Mesenchymal stem cell (in vitro differentiated cells and primary cell): ENCODE results near the gene ZNF74.
A peak's percentile ranks its signal among the peaks of the same experiment; 100 is the strongest.

Experiments
- DNase-seq: peaks from one replicate; pipeline ENCODE4 v3.0.0-alpha.2; 2013
- H2AFZ ChIP-seq: one replicate; pipeline ENCODE4 v1.6.1; 2013; ENCODE audit warnings: low read depth, mild to moderate bottlenecking, control low read depth, inconsistent platforms, low read length, moderate library complexity
- H2AK5ac ChIP-seq: 2 replicates; pipeline ENCODE4 v1.6.1; 2013; ENCODE audit warnings: low read length, moderate library complexity, mild to moderate bottlenecking, inconsistent platforms; ENCODE audit not compliant: severe bottlenecking
- H2BK120ac ChIP-seq: one replicate; pipeline ENCODE4 v1.6.1; 2013; ENCODE audit warnings: low read depth, mild to moderate bottlenecking, inconsistent platforms, low read length, moderate library complexity
- H2BK12ac ChIP-seq, 2 experiments: one replicate each; pipeline ENCODE4 v1.6.1; 2013; ENCODE audit warnings: inconsistent platforms in 2 of 2, low read length in 2 of 2, mild to moderate bottlenecking in 2 of 2, moderate library complexity in 2 of 2, control low read depth in 1 of 2
- H2BK15ac ChIP-seq: one replicate; pipeline ENCODE4 v1.6.1; 2013; ENCODE audit warnings: mild to moderate bottlenecking, low read depth, inconsistent platforms; ENCODE audit not compliant: poor library complexity, severe bottlenecking
- H2BK5ac ChIP-seq: 2 replicates; pipeline ENCODE4 v1.6.1; 2013; ENCODE audit warnings: low read depth, mild to moderate bottlenecking, low read length, control low read depth, inconsistent platforms; ENCODE audit not compliant: poor library complexity, severe bottlenecking
- H3K14ac ChIP-seq, 2 experiments: one replicate each; pipeline ENCODE4 v1.6.1; 2013; ENCODE audit warnings: inconsistent platforms in 2 of 2, low read length in 2 of 2, control low read depth in 1 of 2, mild to moderate bottlenecking in 1 of 2, moderate library complexity in 1 of 2
- H3K18ac ChIP-seq, 2 experiments: one replicate each; pipeline ENCODE4 v1.6.1; 2013; ENCODE audit warnings: inconsistent platforms in 2 of 2, low read length in 2 of 2, control low read depth in 1 of 2, low read depth in 1 of 2, mild to moderate bottlenecking in 1 of 2
- H3K23ac ChIP-seq, 2 experiments: one replicate each; pipeline ENCODE4 v1.6.1; 2013; ENCODE audit warnings: inconsistent platforms in 2 of 2, low read length in 2 of 2, mild to moderate bottlenecking in 2 of 2, moderate library complexity in 2 of 2, control low read depth in 1 of 2
- H3K27ac ChIP-seq: 2 replicates; pipeline ENCODE4 v1.5.1; 2013; ENCODE audit warnings: mild to moderate bottlenecking, moderate library complexity, low read length, control low read depth, inconsistent platforms; ENCODE audit not compliant: poor library complexity, severe bottlenecking
- H3K27me3 ChIP-seq, 2 experiments: 2 replicates each; pipeline versions ENCODE4 v1.6.1 to v1.7.0; 2013; ENCODE audit warnings: low read length in 2 of 2, mild to moderate bottlenecking in 2 of 2, moderate library complexity in 2 of 2, control low read depth in 1 of 2, inconsistent platforms in 1 of 2; ENCODE audit not compliant: control insufficient read depth in 1 of 2, insufficient read depth in 1 of 2
- H3K36me3 ChIP-seq, 2 experiments: 2 replicates each; pipeline versions ENCODE4 v1.6.1 to v1.7.0; 2013; ENCODE audit warnings: low read length in 2 of 2, control low read depth in 1 of 2, inconsistent platforms in 1 of 2, low read depth in 1 of 2, mild to moderate bottlenecking in 1 of 2; ENCODE audit not compliant: insufficient read depth in 2 of 2, control insufficient read depth in 1 of 2
- H3K4ac ChIP-seq, 2 experiments: one replicate each; pipeline ENCODE4 v1.6.1; 2013; ENCODE audit warnings: inconsistent platforms in 2 of 2, low read length in 2 of 2, mild to moderate bottlenecking in 2 of 2, moderate library complexity in 2 of 2, control low read depth in 1 of 2, low read depth in 1 of 2
- H3K4me1 ChIP-seq: 2 replicates; pipeline ENCODE4 v1.6.1; 2013; ENCODE audit warnings: low read depth, low read length, control low read depth; ENCODE audit not compliant: control insufficient read depth, insufficient read depth
- H3K4me2 ChIP-seq: 2 replicates; pipeline ENCODE4 v1.6.1; 2013; ENCODE audit warnings: low read length, mild to moderate bottlenecking, inconsistent platforms; ENCODE audit not compliant: poor library complexity, severe bottlenecking
- H3K4me3 ChIP-seq, 2 experiments: 2 replicates each; pipeline versions ENCODE4 v1.5.1 to v1.7.0; 2013; ENCODE audit warnings: low read length in 2 of 2, mild to moderate bottlenecking in 2 of 2, control low read depth in 1 of 2, low read depth in 1 of 2; ENCODE audit not compliant: insufficient read depth in 1 of 2
- H3K79me1 ChIP-seq: replicated peaks from 2 replicates; pipeline ENCODE4 v1.6.1; 2013; ENCODE audit warnings: mild to moderate bottlenecking, control low read depth, low read length, inconsistent platforms; ENCODE audit not compliant: poor library complexity, severe bottlenecking
- H3K9ac ChIP-seq: 2 replicates; pipeline ENCODE4 v1.7.0; 2013; ENCODE audit warnings: mild to moderate bottlenecking, low read length, moderate library complexity
- H3K9me3 ChIP-seq: 2 replicates; pipeline ENCODE4 v1.7.0; 2013; ENCODE audit warnings: mild to moderate bottlenecking, low read length; ENCODE audit not compliant: control insufficient read depth
- H4K8ac ChIP-seq: one replicate; pipeline ENCODE4 v1.6.1; 2013; ENCODE audit warnings: inconsistent platforms, mild to moderate bottlenecking, low read length, moderate library complexity
- H4K91ac ChIP-seq: one replicate; pipeline ENCODE4 v1.6.1; 2013; ENCODE audit warnings: mild to moderate bottlenecking, low read length, inconsistent platforms
- WGBS: methylation state at CpG from one replicate; pipeline ENCODE4 v1.1.7; 2013; ENCODE audit warnings: mixed read lengths; 5-methylcytosine and 5-hydroxymethylcytosine counted together

Gene ZNF74

DNA sequence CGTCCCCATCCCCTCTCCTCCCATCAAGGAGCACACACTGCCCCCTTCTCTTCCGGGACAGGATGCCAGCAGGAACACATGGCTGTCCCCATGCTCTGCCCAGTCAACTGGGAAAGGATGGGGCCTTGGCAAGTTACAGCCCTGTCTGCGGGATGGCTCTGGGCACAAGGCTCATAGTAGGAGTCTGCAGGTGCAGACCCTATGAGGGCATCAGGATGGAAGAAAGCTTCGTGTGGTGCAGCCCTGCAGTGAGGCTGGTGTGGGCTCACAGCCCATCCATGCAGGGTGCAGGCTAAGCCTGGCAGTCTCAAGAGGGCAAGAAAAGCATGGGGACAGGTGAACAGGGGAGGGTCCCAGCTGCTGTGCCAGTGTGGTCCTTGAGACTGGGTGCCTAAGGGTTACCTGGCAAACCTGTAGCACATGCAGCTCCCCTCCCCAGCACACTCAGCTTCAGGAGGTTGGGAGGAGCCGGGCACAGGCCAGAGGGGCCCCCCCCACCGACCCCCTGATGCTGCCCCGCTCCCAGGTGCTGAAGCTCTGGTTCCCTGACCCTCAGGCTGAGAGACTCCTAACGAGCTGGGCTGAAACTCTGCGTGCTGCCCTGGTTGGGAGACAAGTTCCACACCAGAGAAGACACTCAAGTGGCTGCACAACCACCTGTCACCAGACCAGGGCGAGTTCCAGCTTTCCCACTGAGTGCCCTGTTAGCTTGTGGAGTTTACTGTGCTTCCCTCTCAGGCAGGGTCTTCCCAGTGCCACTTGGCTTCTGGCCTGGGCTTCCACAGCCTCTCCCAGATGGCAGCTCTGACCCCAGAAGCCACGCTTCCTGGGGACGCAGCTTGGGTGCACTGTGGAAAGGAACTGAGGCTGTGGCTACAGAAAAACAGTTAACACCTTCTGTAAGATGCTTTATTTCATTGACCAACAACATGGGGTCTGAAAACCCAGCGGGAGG is 47.0 kb downstream of the ZNF74 start:
- Histone ChIP-seq H3K23ac (no peak overlapping the region), H2BK12ac (no peak overlapping the region), H3K27me3 (no peaks in the 10 kb centered on the region), H4K91ac (peak overlapping the region; percentile 28), H2BK120ac (no peak overlapping the region), H3K27ac (no peak overlapping the region), H3K4me2 (no peak overlapping the region), H3K4me3 (no peak overlapping the region), H4K8ac (no peak overlapping the region), H3K9me3 (no peaks in the 10 kb centered on the region), H3K79me1 (peaks cover 11% of the 10 kb centered on the region), H3K4ac (no peak overlapping the region), H3K9ac (peak overlapping the region; percentile 29), H2AK5ac (no peak overlapping the region), H2BK5ac (no peak overlapping the region), H2BK15ac (no peak overlapping the region), H3K36me3 (peaks cover 39% of the 10 kb centered on the region in 2 experiments), H3K14ac (no peak overlapping the region), H2AFZ (no peak overlapping the region), H3K4me1 (peaks cover 33% of the 10 kb centered on the region), H3K18ac (no peak overlapping the region)
- 74% methylated on average over 13 of the region's 13 CpGs for WGBS
- no peak for DNase-seq

DNA sequence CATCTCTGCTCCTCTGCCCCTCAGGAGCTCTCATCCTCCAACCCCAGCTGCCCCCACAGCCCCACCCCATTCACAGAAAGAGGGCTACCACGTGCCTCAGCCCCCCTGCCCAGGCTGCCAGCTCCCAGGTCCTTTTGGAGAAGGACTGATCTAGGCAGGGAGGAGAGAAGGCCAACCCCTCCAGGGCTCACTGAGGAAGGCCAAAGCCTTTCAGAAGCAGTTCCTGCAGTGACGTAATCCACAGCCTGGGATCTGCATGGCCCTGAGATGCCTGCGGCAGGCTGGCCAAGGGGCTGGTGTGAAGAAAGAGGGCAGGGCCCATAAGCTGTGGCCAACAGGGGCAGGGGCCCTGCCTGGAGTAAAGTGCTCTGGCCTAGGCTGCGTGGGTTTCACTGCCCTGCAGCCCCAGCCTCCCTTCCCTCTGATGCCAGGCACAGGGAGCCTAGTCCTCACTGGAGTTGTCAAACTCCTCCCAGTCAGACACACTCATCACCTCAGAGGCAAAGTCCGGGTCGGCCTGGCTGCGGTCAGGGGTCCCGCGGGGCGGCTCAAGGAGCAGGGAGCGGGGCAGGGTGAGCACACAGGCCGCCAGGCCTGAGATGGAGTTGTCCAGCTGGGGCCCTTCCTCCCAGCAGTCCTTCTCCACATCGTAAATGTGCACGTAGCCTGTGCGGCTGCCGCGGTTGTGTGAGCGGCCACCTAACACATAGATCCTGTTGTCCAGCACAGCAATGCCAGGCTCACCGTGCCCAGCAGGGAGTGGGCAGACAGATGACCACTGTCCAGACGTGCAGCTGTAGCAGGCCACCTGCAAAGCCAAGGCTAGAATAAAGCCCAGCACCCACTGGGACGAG is 47.9 kb downstream of the ZNF74 start:
- Histone ChIP-seq H3K27ac (no peak overlapping the region), H3K23ac (no peak overlapping the region), H3K9ac (peak overlapping the region; percentile 29), H3K36me3 (peaks cover 46 to 47% of the 10 kb centered on the region in 2 experiments), H2AK5ac (no peak overlapping the region), H3K9me3 (no peaks in the 10 kb centered on the region), H2BK5ac (no peak overlapping the region), H3K4me1 (peaks cover 28% of the 10 kb centered on the region), H4K91ac (no peak overlapping the region), H3K79me1 (peaks cover 5% of the 10 kb centered on the region), H3K4me3 (no peak overlapping the region), H2BK120ac (no peak overlapping the region), H3K18ac (no peak overlapping the region), H2AFZ (no peak overlapping the region), H3K27me3 (no peaks in the 10 kb centered on the region), H3K4ac (no peak overlapping the region), H4K8ac (no peak overlapping the region), H2BK12ac (no peak overlapping the region), H3K4me2 (no peak overlapping the region), H3K14ac (no peak overlapping the region), H2BK15ac (no peak overlapping the region)
- 86% methylated on average over 21 of the region's 21 CpGs for WGBS
- DNase-seq: peak; percentile 45

DNA sequence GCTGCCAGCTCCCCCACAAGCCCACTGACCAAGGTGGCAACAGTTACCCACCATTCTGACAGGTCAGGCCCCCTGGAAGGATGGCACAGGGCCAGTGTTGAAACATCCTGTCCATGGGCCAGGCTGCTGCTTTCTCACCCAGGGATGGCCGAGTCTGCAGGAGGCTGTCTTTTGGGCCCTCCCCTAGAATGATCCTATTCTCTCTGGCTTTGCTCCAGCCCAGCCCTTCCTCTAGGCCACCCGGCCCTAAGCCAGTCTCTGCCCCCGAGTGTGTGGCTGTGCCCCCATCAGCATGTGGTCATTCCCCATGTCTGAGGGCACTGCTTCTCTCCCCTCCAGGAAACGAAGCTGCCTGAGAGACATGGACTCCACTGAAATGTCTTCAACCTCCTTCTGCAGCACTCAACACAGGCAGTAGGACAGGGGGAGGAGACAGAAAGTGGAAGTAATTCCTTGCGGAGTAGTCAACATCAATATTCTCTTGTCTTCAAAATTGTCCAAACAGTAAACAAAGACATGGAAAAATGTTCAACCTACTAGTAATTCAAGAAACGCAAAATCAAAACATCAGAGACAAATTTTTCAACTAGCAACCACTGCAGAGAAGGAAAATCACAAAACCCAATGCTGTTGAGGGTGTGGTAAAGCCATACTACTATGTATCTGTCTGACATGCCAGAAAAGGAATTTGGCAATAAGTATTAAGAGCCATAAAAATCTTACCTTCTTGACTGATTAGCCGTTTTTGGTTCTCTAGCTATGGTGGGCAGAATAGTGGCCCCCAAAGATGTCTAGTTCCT is 48.7 kb downstream of the ZNF74 start:
- H3K4me2 ChIP-seq: no peak overlapping the region
- H4K91ac ChIP-seq: no peak overlapping the region
- no peak overlapping the region for H3K23ac ChIP-seq
- no peak overlapping the region for H3K14ac ChIP-seq
- H2BK12ac ChIP-seq: no peak overlapping the region
- H3K79me1 ChIP-seq: no peaks in the 10 kb centered on the region
- 90% methylated on average over 4 of the region's 7 CpGs for WGBS
- H3K4me3 ChIP-seq: no peak overlapping the region
- no peaks in the 10 kb centered on the region for H3K27me3 ChIP-seq
- H4K8ac ChIP-seq: no peak overlapping the region
- no peak overlapping the region for H2AK5ac ChIP-seq
- no peak overlapping the region for H2BK120ac ChIP-seq
- no peak overlapping the region for H2BK5ac ChIP-seq
- H3K27ac ChIP-seq: no peak overlapping the region
- H3K4me1 ChIP-seq: peaks cover 23% of the 10 kb centered on the region
- H3K4ac ChIP-seq: no peak overlapping the region
- no peaks in the 10 kb centered on the region for H3K9me3 ChIP-seq
- DNase-seq: no peak
- H3K9ac ChIP-seq: no peak overlapping the region
- H3K18ac ChIP-seq: no peak overlapping the region
- H2BK15ac ChIP-seq: no peak overlapping the region
- no peak overlapping the region for H2AFZ ChIP-seq
- H3K36me3 ChIP-seq: peaks cover 46 to 47% of the 10 kb centered on the region in 2 experiments
